Measurements from ENCODE around the gene DDX41. TPM values are rescaled to one million over a fixed set of nuclear protein-coding genes. Genes with fewer than 3 reads are reported as not detected.

DDX41 gene
- total RNA-seq, 1 experiment from 2014 or later = 104 TPM

GRCh38 chr5:177504086-177505056, 12.4 kb downstream of the DDX41 start:
- Histone ChIP-seq H3K9ac (ENCODE audit: low read length) (no peak overlapping the region), H4K20me1 (ENCODE audit: insufficient read depth, low read depth, low read length) (no peaks in the 10 kb centered on the region), H3K27ac (ENCODE audit: low read length) (peak overlapping the region; percentile 29; the same call in 1 of the 2 replicates), H3K27me3 (ENCODE audit: low read length) (no peaks in the 10 kb centered on the region), H3K79me2 (ENCODE audit: low read length) (peaks cover 21% of the 10 kb centered on the region), H3K4me1 (ENCODE audit: low read length) (peaks cover 73% of the 10 kb centered on the region), H3K9me2 (replicated peaks; ENCODE audit: insufficient read depth, low read length) (no peaks in the 10 kb centered on the region), H3K4me2 (ENCODE audit: low read depth, low read length, poor library complexity, severe bottlenecking) (no peak overlapping the region), H3K36me3 (ENCODE audit: insufficient read depth, low read length) (peaks cover 17% of the 10 kb centered on the region), H3K9me3 (ENCODE audit: low read length) (no peaks in the 10 kb centered on the region), H2AFZ (ENCODE audit: low read length) (no peak overlapping the region), H3K4me3 (ENCODE audit: low read length) (no peak overlapping the region)
- DNase-seq = no peak

- no peaks in the 10 kb centered on the region for H3K9me3 ChIP-seq (ENCODE audit: low read length)
- no peaks in the 10 kb centered on the region for H3K27me3 ChIP-seq (ENCODE audit: low read length)
- no peak overlapping the region for H3K4me3 ChIP-seq (ENCODE audit: low read length)
- H3K4me2 ChIP-seq (ENCODE audit: low read depth, low read length, poor library complexity, severe bottlenecking) = no peak overlapping the region
- H3K4me1 ChIP-seq (ENCODE audit: low read length) = peaks cover 65% of the 10 kb centered on the region
- no peaks in the 10 kb centered on the region for H3K9me2 ChIP-seq (replicated peaks; ENCODE audit: insufficient read depth, low read length)
- no peak overlapping the region for H3K9ac ChIP-seq (ENCODE audit: low read length)
- H3K79me2 ChIP-seq (ENCODE audit: low read length) = peaks cover 13% of the 10 kb centered on the region
- no peak for DNase-seq
- no peaks in the 10 kb centered on the region for H4K20me1 ChIP-seq (ENCODE audit: insufficient read depth, low read depth, low read length)
- H3K27ac ChIP-seq (ENCODE audit: low read length) = peak overlapping the region; percentile 90; the same call in 1 of the 2 replicates
- H2AFZ ChIP-seq (ENCODE audit: low read length) = no peak overlapping the region
- peaks cover 17% of the 10 kb centered on the region for H3K36me3 ChIP-seq (ENCODE audit: insufficient read depth, low read length)
Observed at GRCh38 chr5:177503351-177504085, 13.2 kb downstream of the DDX41 start.

- Histone ChIP-seq H4K20me1 (ENCODE audit: insufficient read depth, low read depth, low read length) (no peaks in the 10 kb centered on the region), H3K9ac (ENCODE audit: low read length) (peak overlapping the region; percentile 42), H3K27ac (ENCODE audit: low read length) (peak overlapping the region; percentile 90)
Observed at GRCh38 chr5:177502886-177503285, 13.9 kb downstream of the DDX41 start.

GRCh38 chr5:177501874-177502678, 14.7 kb downstream of the DDX41 start:
- peak overlapping the region; percentile 90 for H3K27ac ChIP-seq (ENCODE audit: low read length)
- no peaks in the 10 kb centered on the region for H3K27me3 ChIP-seq (ENCODE audit: low read length)
- peak overlapping the region; percentile 42 for H3K9ac ChIP-seq (ENCODE audit: low read length)
- H2AFZ ChIP-seq (ENCODE audit: low read length) = no peak overlapping the region
- peaks cover 57% of the 10 kb centered on the region for H3K4me1 ChIP-seq (ENCODE audit: low read length)
- peak; percentile 75 for DNase-seq
- H4K20me1 ChIP-seq (ENCODE audit: insufficient read depth, low read depth, low read length) = no peaks in the 10 kb centered on the region
- H3K4me3 ChIP-seq (ENCODE audit: low read length) = 0 out of 2 replicates have a peak overlapping the region, but pooled peaks have one; percentile 11
- H3K79me2 ChIP-seq (ENCODE audit: low read length) = peaks cover 3% of the 10 kb centered on the region
- H3K9me2 ChIP-seq (replicated peaks; ENCODE audit: insufficient read depth, low read length) = no peaks in the 10 kb centered on the region
- peaks cover 3% of the 10 kb centered on the region; the same call in 1 of the 2 replicates for H3K36me3 ChIP-seq (ENCODE audit: insufficient read depth, low read length)
- H3K4me2 ChIP-seq (ENCODE audit: low read depth, low read length, poor library complexity, severe bottlenecking) = peak overlapping the region; percentile 16
- no peaks in the 10 kb centered on the region for H3K9me3 ChIP-seq (ENCODE audit: low read length)

More at GRCh38 chr5:177502886-177503285, 13.9 kb downstream of the DDX41 start:
- Histone ChIP-seq H3K4me1 (ENCODE audit: low read length) (peaks cover 62% of the 10 kb centered on the region), H2AFZ (ENCODE audit: low read length) (no peak overlapping the region), H3K4me3 (ENCODE audit: low read length) (0 out of 2 replicates have a peak overlapping the region, but pooled peaks have one; percentile 11), H3K9me2 (replicated peaks; ENCODE audit: insufficient read depth, low read length) (no peaks in the 10 kb centered on the region), H3K9me3 (ENCODE audit: low read length) (no peaks in the 10 kb centered on the region), H3K79me2 (ENCODE audit: low read length) (peaks cover 10% of the 10 kb centered on the region), H3K36me3 (ENCODE audit: insufficient read depth, low read length) (peaks cover 11% of the 10 kb centered on the region), H3K4me2 (ENCODE audit: low read depth, low read length, poor library complexity, severe bottlenecking) (peak overlapping the region; percentile 16), H3K27me3 (ENCODE audit: low read length) (no peaks in the 10 kb centered on the region)
- no peak for DNase-seq

DNA sequence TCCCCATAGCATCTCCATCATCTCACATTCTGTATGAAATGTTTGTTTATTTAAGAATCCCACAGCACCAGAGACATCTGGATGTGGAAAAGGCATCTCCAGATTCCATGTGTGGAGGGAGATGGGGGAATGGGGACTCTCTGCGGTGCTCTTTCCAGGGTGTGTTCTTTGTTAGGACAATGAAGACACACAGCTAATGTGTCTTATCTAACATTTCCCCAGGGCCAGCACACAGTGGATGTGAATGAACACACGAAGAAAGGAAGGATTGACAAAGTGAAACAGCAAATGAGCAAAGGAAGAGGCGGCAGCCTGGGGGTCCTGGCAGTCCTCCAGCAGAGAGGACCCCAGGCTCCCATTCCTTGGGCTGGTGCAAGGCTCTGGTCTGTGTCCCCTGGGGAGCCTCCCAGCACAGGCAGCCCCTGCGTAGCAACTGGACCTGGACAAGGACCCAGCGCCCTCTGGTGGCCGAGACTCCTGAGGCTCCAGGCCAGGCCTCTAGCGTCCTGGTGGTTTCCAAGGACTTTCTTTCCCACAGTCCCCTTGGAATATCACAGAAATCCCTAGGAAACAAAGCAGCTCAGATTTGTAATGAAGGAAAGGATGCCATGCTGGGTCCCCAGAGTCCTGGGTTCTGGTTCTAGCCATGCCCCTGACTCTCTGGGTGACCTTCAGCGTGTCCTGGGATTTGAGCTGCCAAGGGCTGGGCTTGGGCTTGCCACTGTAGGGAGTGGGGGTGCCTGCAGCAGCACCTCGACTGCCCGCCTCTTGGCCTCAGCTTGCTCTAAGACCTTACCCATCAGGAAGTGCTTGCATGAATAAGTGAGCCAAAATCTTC, 15.9 kb downstream of the DDX41 start:
- no peak overlapping the region for H3K4me3 ChIP-seq (ENCODE audit: low read length)
- H3K9me3 ChIP-seq (ENCODE audit: low read length) = no peaks in the 10 kb centered on the region
- peak overlapping the region; percentile 90 for H3K27ac ChIP-seq (ENCODE audit: low read length)
- H2AFZ ChIP-seq (ENCODE audit: low read length) = no peak overlapping the region
- peak overlapping the region; percentile 42; the same call in 1 of the 2 replicates for H3K9ac ChIP-seq (ENCODE audit: low read length)
- H3K9me2 ChIP-seq (replicated peaks; ENCODE audit: insufficient read depth, low read length) = no peaks in the 10 kb centered on the region
- H3K27me3 ChIP-seq (ENCODE audit: low read length) = no peaks in the 10 kb centered on the region
- no peaks in the 10 kb centered on the region for H3K36me3 ChIP-seq (ENCODE audit: insufficient read depth, low read length)
- no peak overlapping the region for H3K4me2 ChIP-seq (ENCODE audit: low read depth, low read length, poor library complexity, severe bottlenecking)
- peak; percentile 91 for DNase-seq
- H3K4me1 ChIP-seq (ENCODE audit: low read length) = peaks cover 61% of the 10 kb centered on the region
- H4K20me1 ChIP-seq (ENCODE audit: insufficient read depth, low read depth, low read length) = peaks cover 8% of the 10 kb centered on the region; the same call in 1 of the 2 replicates
- H3K79me2 ChIP-seq (ENCODE audit: low read length) = peaks cover 8% of the 10 kb centered on the region

DNA sequence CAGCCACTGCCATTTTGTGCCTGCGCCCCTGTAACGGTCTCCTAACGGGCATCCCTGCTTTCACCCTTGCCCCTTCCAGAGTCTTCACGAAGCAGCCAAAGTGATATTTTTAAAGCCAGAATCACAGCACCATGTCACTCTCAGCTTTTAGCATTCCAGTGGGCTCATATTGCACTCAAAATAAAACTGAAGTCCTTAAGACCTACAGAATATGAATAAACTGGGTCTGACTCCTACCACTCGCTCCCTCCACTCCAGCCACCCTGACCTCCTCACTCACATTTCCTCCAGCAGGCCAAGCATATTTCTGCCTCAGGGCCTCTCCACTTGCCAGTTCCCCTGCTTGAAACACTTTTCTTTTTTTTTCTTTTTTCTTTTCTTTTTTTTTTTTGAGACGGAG, 16.9 kb downstream of the DDX41 start:
- DNase-seq = no peak

More for the DNA sequence above, 16.9 kb downstream of the DDX41 start:
- no peaks in the 10 kb centered on the region for H3K36me3 ChIP-seq (ENCODE audit: insufficient read depth, low read length)
- no peak overlapping the region for H3K4me2 ChIP-seq (ENCODE audit: low read depth, low read length, poor library complexity, severe bottlenecking)
- H3K4me3 ChIP-seq (ENCODE audit: low read length) = no peak overlapping the region
- no peaks in the 10 kb centered on the region for H3K27me3 ChIP-seq (ENCODE audit: low read length)
- H3K9ac ChIP-seq (ENCODE audit: low read length) = no peak overlapping the region
- no peak overlapping the region for H2AFZ ChIP-seq (ENCODE audit: low read length)
- H3K79me2 ChIP-seq (ENCODE audit: low read length) = peaks cover 10% of the 10 kb centered on the region
- no peaks in the 10 kb centered on the region for H3K9me3 ChIP-seq (ENCODE audit: low read length)
- H3K4me1 ChIP-seq (ENCODE audit: low read length) = peaks cover 65% of the 10 kb centered on the region
- H3K27ac ChIP-seq (ENCODE audit: low read length) = no peak overlapping the region
- H3K9me2 ChIP-seq (replicated peaks; ENCODE audit: insufficient read depth, low read length) = no peaks in the 10 kb centered on the region
- H4K20me1 ChIP-seq (ENCODE audit: insufficient read depth, low read depth, low read length) = peaks cover 8% of the 10 kb centered on the region; the same call in 1 of the 2 replicates
